Stimulated activated CD4-positive, alpha-beta T cell treated with anti-CD3 and anti-CD28 coated beads, Interleukin-1b, Interleukin-23, amount 100 ng/mL, for 24 hours (primary cell): ENCODE data around the gene CLCN4.
A peak's percentile ranks its signal among the peaks of the same experiment; 100 is the strongest.

Experiments
- DNase-seq, 4 experiments: peaks; one replicate each; pipeline ENCODE4 v3.0.0-alpha.2; 2020; ENCODE audit warnings: low read depth in 4 of 4, low spot score in 1 of 4

CLCN4 gene

DNA sequence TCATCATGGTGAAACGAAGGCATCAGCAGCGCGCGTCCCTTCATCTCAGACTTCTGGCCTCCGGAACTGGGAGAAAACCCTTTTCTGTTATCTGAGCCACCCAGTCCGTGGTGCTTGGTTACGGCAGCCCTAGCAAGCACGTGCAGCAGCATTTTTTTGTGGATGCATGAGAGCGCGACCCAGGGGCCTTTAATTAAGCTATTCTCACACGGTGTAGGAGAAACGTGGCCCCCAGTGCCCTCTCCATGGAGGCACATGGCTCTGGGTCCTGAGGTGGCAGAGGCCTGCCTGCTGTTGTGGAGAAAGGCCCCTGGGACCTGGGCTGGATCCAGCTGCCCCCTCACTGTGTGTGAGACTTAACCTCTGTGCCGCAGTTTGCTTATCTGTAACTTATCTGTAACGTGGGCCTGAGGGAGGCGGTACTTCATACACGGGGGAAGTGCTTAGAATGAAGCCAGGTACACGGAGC is 9.5 kb downstream of the CLCN4 start:
- DNase-seq, result no peak

DNA sequence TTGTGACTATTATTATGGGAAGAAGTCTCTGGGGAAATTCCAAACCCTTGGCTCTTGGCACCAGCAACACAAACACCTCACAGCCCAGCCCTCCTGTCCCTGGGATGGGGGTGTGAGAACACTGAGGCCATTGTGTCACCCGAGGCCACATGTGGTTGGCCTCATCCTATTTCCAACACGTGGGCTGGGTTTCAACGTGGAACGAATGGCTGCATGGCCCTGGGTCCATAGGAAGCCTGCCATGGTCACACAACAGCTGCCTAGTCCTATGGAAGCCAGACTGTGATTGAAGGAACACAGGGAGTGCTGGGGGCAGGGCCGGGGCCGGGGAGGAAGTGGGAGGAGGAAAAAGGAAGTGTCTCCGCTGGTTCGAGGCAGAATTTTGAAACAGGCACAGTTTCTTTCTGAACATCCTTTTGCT is 10.0 kb downstream of the CLCN4 start:
- DNase-seq, result no peak

- DNase-seq, result no peak
These were observed 10.8 kb downstream of the CLCN4 start for GRCh38 chrX:10167573-10167972.

DNA sequence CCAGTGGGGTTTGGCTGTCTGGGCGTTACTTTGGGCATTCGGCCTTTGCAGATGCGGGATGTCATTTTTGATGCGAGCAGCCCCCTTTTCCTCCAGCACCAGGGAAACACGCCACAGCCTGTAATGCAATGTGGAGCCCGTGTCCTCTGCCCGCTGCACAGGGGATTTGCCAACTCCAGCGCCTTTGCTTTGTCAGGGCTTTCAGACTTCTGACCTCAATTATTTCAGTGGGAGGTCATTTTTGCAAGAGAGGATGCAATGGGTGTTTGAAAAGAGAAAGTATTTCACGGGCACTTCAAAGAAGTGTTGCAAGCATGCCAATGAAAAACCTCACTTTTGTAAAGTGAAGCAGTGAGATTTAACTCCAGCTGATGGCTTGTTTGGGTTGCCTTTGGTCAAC is 11.5 kb downstream of the CLCN4 start:
- DNase-seq, result no peak

DNA sequence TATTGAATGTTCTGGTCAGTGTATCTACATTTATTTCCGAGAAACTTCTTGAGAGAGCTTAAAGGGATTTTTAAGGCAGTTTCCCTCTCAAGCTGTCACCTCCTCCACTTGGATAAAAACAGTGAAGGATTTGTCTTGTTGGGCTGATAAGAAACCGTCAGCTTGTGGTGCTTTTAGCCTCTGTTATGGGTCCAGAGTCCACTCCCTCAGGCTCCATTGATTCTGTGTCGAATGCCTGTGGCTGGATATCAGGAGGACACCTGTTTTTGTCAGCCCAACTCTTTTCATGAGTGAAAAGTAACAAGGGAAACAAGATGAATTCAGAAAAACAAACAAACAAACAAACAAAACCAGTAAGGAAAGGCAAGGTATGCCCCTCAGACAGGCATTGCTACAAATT is 12.4 kb downstream of the CLCN4 start:
- DNase-seq, result no peak

- no peak for DNase-seq
These were observed 14.5 kb downstream of the CLCN4 start for GRCh38 chrX:10171249-10171648.

DNA sequence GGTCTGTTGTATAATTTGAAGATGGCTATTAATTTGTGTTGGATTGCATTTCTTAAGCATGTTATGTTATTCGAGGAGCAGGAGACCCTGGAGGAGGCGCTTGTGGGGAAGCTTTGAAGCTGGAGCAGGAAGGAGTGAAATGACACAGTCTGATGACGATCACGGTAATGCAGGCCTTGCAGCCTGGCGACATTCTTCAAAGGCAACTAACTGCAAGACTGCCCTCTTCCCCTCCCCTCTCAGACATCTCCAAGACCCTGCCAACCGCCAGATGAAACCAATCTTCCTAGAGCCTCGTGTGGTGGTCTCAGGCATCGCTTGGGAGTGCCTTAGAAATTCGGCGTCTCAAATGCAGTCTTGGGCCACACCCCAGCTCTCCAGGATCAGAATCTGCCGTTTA is 16.1 kb downstream of the CLCN4 start:
- DNase-seq, result no peak

DNA sequence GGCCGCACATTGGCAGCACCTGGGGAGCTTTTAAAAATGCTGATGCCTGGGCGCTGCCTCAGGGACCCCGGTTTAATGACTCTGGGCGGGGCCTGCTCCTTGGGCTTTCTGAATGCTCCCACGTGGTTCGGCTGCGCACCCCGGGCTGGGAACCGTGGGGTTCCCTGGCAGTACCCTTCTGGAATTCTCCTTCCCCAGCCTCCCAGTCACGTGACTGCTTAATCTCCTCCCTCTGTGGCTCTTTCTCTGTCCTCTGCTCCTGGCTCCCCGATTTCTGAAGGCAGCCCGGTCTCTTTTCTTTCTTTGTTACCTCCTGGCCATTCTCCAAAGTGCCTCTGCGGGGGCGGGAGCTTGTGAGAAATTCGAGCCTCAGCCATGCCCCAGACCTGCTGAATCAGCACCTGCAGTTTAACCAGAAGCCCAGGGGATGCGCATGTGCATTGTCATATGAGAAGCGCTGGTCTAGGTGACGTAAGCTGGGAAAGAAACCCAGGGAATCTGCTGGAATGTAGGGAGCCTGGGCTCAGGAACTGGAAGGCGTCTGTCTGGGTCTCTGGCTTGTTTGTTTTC is 16.6 kb downstream of the CLCN4 start:
- DNase-seq, result no peak

GRCh38 chrX:10174051-10174450 is 17.3 kb downstream of the CLCN4 start:
- DNase-seq, result no peak

DNA sequence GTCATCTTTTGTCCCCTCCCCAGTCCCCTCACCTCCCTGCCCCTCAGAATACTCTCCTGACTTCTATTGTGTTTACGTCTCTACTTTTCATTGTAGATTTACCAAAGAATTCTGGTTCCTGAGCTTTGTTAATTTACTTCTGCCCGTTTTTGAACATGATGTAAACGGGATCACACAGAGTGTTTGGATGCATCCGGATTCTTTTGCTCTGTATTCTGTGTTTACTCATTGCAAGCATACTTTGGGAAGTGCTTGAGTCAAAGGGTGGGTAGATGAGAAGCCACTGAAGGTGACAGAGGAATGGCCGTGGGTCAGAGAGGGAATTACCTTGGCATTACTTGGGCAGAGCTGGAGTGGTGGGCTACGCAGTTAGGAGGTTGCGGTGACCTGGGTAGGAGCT is 18.0 kb downstream of the CLCN4 start:
- no peak for DNase-seq

DNA sequence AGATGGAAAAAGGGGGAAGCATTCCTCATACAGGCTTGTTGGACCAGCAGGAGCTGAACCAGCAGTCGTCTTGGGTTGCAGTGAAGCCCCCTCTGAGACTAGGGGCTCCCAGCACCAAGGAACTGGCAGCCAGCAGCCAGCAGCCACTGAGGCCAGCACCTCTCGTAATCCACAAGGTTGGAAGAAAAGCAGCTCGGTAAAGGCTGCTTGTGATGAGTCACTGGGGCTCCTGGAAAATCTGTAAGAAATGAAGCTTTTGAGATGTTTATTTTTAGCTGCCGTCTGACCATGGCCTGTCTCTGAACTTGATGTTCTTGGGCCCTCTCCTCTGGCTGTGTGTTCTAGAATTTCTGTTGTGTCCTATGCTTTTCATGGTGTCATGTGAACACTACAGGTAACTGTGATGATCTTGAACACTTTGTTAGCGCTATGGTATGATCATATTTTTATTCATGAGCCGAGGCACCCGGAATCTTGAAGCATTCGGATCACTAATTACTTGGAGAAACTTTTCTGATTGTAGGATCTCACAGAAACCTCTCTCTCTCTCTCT is 18.6 kb downstream of the CLCN4 start:
- DNase-seq, result no peak

GRCh38 chrX:10176121-10177003 is 19.6 kb downstream of the CLCN4 start:
- no peak for DNase-seq

DNA sequence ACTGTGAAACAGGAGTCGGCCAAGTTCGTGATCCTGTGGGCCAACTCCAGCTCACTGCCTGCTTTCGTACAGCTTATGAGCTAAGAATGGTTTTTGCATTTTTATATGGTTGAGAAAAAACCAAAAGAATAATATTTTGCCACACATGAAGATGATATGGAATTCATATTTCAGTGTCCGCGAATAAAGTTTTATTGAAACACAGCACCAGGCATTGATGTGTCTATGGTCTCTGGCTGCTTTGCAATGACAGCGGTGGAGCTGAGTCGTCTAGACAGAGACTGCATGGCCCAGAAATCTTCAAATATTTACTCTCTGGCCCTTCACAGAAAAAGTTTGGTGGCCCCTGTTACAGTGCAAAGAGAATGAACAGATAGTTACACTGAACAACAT is 20.2 kb downstream of the CLCN4 start:
- no peak for DNase-seq

DNA sequence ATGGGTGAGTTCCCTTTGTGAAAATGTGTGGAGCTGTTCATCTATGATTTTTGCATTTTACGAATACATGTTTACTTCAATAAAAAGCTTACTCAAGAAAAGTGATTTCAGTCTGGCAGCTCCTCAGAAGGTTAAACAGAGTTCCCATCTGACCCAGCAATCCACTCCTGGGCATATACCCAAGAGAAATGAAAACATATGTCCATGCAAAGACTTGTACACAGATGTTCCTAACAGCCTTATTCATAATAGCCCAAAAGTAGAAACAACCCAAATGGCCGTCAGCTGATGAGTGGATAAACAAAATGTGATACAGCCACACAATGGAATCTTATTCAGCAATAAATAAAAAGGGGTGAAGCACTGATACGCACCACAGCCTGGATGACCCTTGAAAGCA is 20.8 kb downstream of the CLCN4 start:
- DNase-seq, result no peak

GRCh38 chrX:10178866-10179463 is 22.2 kb downstream of the CLCN4 start:
- DNase-seq, result no peak

- no peak for DNase-seq
These were observed 27.0 kb downstream of the CLCN4 start for GRCh38 chrX:10183760-10184159.

GRCh38 chrX:10184411-10184810 is 27.6 kb downstream of the CLCN4 start:
- DNase-seq, result no peak

GRCh38 chrX:10186355-10186754 is 29.6 kb downstream of the CLCN4 start:
- DNase-seq, result no peak

DNA sequence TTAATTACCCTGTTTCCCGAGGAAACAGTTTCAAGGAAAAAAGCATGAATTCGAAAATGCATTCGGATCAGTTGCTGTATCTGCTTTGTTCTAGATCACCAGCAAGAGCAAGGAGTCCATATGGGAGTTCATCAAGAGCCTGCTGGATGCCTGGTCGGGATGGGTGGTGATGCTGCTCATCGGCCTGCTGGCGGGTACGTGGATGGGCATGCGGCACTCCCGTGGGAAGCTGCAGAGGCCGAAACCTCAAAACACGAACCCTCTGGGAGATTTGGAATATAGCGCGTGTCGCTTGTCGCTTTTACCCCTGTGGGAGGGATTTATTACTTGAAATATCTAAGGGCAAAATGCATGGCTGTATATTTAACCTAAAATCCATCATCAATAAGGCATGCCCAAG is 30.6 kb downstream of the CLCN4 start:
- no peak for DNase-seq

GRCh38 chrX:10189317-10190268 is 32.8 kb downstream of the CLCN4 start:
- peak; percentile 25 to 81 (median 46) for DNase-seq

DNA sequence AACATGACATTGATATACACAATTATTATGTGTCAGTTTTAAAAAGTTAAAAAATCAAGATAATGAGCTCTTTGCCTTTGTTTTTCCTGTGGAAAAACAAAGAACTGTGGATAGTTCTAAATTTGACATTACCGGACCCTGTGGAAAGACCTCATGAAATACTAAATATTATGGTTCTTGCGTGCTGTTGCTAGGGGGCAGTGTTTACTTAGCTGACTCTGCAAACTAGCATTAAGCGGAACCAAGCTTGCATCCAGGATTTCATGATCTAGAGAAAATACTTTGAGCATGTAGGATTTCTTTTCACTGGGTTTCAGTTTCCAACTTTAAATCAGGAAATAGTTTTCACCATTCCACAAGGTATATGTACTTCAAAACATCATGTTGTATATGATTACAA is 33.6 kb downstream of the CLCN4 start:
- DNase-seq, result no peak
